HepG2 (cell line): ENCODE data around the gene EVA1A. TPM values are rescaled to one million over a fixed set of nuclear protein-coding genes. Genes with fewer than 3 reads are reported as not detected.

Experiments
- BRCA1 ChIP-seq: sonication (generic); formaldehyde crosslinking; IDR thresholded peaks from 2 replicates; pipeline ENCODE4 v1.4.0; 2020; ENCODE audit warnings: missing genetic modification reagents
- CBFB ChIP-seq: sonication (generic); formaldehyde crosslinking; IDR thresholded peaks from 2 replicates; pipeline ENCODE4 v1.4.0; 2020; ENCODE audit warnings: missing genetic modification reagents
- CHD2 ChIP-seq: IDR thresholded peaks from 2 replicates; pipeline ENCODE4 v1.6.1; 2011; ENCODE audit warnings: low read depth, low read length, improper control_type of control experiment
- DNMT3B ChIP-seq: conservative IDR thresholded peaks from 2 replicates; pipeline ENCODE4 v1.6.1; 2016; ENCODE audit warnings: missing biosample characterization, control low read depth
- GATAD2A ChIP-seq: IDR thresholded peaks from 2 replicates; pipeline ENCODE4 v1.6.1; 2016
- MAZ ChIP-seq, 2 experiments: sonication (generic) in 1 of 2; formaldehyde crosslinking in 1 of 2; IDR thresholded peaks; 2 replicates each; pipeline versions ENCODE4 v1.5.0 to v1.6.1; 2012 to 2020; ENCODE audit warnings: low read depth in 2 of 2, mild to moderate bottlenecking in 2 of 2, borderline replicate concordance in 1 of 2, improper control_type of control experiment in 1 of 2, low read length in 1 of 2, missing genetic modification reagents in 1 of 2, moderate library complexity in 1 of 2
- NPAS2 ChIP-seq: sonication (generic); formaldehyde crosslinking; IDR thresholded peaks from 2 replicates; pipeline ENCODE4 v1.8.0; 2022; ENCODE audit warnings: mild to moderate bottlenecking, missing genetic modification reagents, borderline replicate concordance
- TARDBP ChIP-seq: sonication (generic); formaldehyde crosslinking; IDR thresholded peaks from 2 replicates; pipeline ENCODE4 v1.8.0; 2022; ENCODE audit warnings: mild to moderate bottlenecking, missing genetic modification reagents
- ZIK1 ChIP-seq: sonication (generic); formaldehyde crosslinking; IDR thresholded peaks from 2 replicates; pipeline ENCODE4 v1.5.0; 2020; ENCODE audit warnings: mild to moderate bottlenecking, low read depth, missing genetic modification reagents, borderline replicate concordance
- ZNF251 ChIP-seq: sonication (generic); formaldehyde crosslinking; IDR thresholded peaks from 2 replicates; pipeline ENCODE4 v1.9.0; 2021; ENCODE audit warnings: mild to moderate bottlenecking, missing genetic modification reagents
- ZNF317 ChIP-seq: sonication (generic); formaldehyde crosslinking; IDR thresholded peaks from 2 replicates; pipeline ENCODE4 v1.5.0; 2020; ENCODE audit warnings: mild to moderate bottlenecking, missing genetic modification reagents
- ZNF503 ChIP-seq: sonication (generic); formaldehyde crosslinking; IDR thresholded peaks from 2 replicates; pipeline ENCODE4 v1.4.0; 2020; ENCODE audit warnings: missing genetic modification reagents
- ZNF512B ChIP-seq: sonication (generic); formaldehyde crosslinking; IDR thresholded peaks from 2 replicates; pipeline ENCODE4 v1.5.1; 2020; ENCODE audit warnings: missing genetic modification reagents, mild to moderate bottlenecking, borderline replicate concordance
- ZNF749 ChIP-seq: sonication (generic); formaldehyde crosslinking; IDR thresholded peaks from 2 replicates; pipeline ENCODE4 v1.8.0; 2022; ENCODE audit warnings: mild to moderate bottlenecking, missing genetic modification reagents, moderate library complexity, borderline replicate concordance
- ZNF777 ChIP-seq: sonication (generic); formaldehyde crosslinking; IDR thresholded peaks from 2 replicates; pipeline ENCODE4 v1.4.0; 2020; ENCODE audit warnings: missing genetic modification reagents
- ZNF841 ChIP-seq: sonication (generic); formaldehyde crosslinking; IDR thresholded peaks from 2 replicates; pipeline ENCODE4 v1.8.1; 2023; ENCODE audit warnings: missing genetic modification reagents, borderline replicate concordance
- polyA plus RNA-seq, 8 experiments: library from polyadenylated mRNA; depleted of rRNA in 3 of 8; stranded (reverse) in 7 of 8; unstranded in 1 of 8; fragments of >200 nt; fragmentation: Illumina TruSeq in 4 of 8; extraction: Trizol in 4 of 8; gene quantifications; 2 replicates each; pipeline versions ENCODE4 v1.2.1 to v1.2.3, GENCODE V29; 2011 to 2016; ENCODE audit warnings: low read depth in 4 of 8, missing spikeins in 1 of 8, mixed read lengths in 1 of 8; ENCODE audit not compliant: insufficient read depth in 1 of 8
- total RNA-seq, 5 experiments: library from RNA; depleted of rRNA; stranded (reverse); fragments of >200 nt; fragmentation: Illumina TruSeq; extraction: Trizol; gene quantifications; 2 replicates each; pipeline ENCODE4 v1.2.3, GENCODE V29; 2016; ENCODE audit warnings: low read depth in 1 of 5
- TF ChIP-seq, protein P1 (sequence below): sonication (generic); formaldehyde crosslinking; IDR thresholded peaks from 2 replicates; pipeline ENCODE4 v1.5.0; 2020; ENCODE audit warnings: missing genetic modification reagents
- TF ChIP-seq, protein P2 (sequence below): sonication (generic); formaldehyde crosslinking; IDR thresholded peaks from 2 replicates; pipeline ENCODE4 v1.4.0; 2020; ENCODE audit warnings: missing genetic modification reagents

The EVA1A gene
- total and polyA plus RNA-seq, 2 of the 13 experiments (the other 11 are each of a cell fraction or from before 2014, with no cell fraction given): 57.5 to 57.8 TPM

DNA sequence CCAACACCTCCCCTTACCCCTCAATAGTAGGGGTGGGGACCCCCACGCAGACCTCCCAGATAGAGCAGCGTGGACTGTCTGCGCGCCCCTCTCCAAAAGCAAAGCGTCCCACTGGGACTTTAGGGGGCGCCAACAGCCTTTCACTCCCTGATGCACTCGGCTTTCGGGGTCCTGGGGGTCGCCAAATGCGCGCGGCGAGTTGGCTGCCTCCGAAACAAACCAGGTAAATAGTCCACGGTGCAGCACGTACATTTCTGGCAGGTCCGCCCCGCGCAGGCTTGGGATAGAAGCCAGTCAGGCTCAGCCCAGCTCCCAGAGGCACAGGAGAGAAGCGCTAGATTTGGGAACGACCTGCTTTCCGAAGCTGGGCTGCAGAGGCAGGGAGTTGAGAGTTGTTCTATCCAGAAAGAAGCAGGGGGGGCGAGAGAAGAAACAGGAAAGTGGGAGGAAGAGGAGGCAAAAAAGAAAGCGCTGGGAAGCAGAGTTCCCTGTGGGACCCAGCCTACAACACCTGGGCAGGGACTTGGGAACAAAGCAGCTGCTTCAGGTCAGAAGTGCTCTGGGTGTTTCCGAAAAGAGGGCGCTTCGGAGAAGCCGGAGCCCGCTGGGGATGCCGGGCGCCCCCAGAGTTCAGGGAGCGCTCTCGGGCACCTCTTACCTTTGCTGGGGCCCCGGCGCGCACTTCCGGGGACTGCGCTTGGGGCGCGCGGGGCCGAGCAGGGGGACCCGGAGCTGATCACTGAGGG, 544 bp downstream of the EVA1A start (continued):
- no peak for TF ChIP-seq ZNF503
- TF ChIP-seq CBFB (CRISPR knock-in tag): peak; percentile 16; the same call in 1 of the 2 replicates
- TF ChIP-seq ZNF749 (CRISPR knock-in tag): 0 out of 2 replicates have a peak, but pooled peaks have one; percentile 12
- no peak for TF ChIP-seq ZIK1 (CRISPR knock-in tag)
- peak; percentile 56; the same call in 1 of the 2 replicates for TF ChIP-seq ZNF512B (CRISPR knock-in tag)
- no peak for TF ChIP-seq MAZ (IDR thresholded peaks at IDR 0.05; ENCODE audit: borderline replicate concordance, low read depth, low read length)
- no peak for TF ChIP-seq MAZ (CRISPR knock-in tag; IDR thresholded peaks at IDR 0.05; ENCODE audit: low read depth)
- 0 out of 2 replicates have a peak, but pooled peaks have one; percentile 39 for TF ChIP-seq DNMT3B (CRISPR knock-in tag)
- no peak for TF ChIP-seq CHD2
- TF ChIP-seq GATAD2A: peak; percentile 81
- TF ChIP-seq TARDBP (CRISPR knock-in tag): 0 out of 2 replicates have a peak, but pooled peaks have one; percentile 50
- TF ChIP-seq, protein P1, sequence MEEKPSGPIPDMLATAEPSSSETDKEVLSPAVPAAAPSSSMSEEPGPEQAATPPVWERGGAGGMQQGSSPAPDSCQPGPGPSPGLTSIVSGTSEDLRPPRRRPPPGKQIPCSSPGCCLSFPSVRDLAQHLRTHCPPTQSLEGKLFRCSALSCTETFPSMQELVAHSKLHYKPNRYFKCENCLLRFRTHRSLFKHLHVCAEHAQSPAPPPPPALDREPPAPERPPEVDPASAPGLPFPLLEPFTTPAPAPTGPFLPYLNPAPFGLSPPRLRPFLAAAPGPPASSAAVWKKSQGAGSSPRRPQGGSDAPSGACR (CRISPR knock-in tag): peak; percentile 17; the same call in 1 of the 2 replicates
- no peak for TF ChIP-seq ZNF317 (CRISPR knock-in tag)
- TF ChIP-seq ZNF777 (CRISPR knock-in tag): no peak; the same call in 1 of the 2 replicates
- 0 out of 2 replicates have a peak, but pooled peaks have one; percentile 12 for TF ChIP-seq ZNF841 (CRISPR knock-in tag)
- no peak for TF ChIP-seq ZNF251 (CRISPR knock-in tag)
- TF ChIP-seq, protein P2, sequence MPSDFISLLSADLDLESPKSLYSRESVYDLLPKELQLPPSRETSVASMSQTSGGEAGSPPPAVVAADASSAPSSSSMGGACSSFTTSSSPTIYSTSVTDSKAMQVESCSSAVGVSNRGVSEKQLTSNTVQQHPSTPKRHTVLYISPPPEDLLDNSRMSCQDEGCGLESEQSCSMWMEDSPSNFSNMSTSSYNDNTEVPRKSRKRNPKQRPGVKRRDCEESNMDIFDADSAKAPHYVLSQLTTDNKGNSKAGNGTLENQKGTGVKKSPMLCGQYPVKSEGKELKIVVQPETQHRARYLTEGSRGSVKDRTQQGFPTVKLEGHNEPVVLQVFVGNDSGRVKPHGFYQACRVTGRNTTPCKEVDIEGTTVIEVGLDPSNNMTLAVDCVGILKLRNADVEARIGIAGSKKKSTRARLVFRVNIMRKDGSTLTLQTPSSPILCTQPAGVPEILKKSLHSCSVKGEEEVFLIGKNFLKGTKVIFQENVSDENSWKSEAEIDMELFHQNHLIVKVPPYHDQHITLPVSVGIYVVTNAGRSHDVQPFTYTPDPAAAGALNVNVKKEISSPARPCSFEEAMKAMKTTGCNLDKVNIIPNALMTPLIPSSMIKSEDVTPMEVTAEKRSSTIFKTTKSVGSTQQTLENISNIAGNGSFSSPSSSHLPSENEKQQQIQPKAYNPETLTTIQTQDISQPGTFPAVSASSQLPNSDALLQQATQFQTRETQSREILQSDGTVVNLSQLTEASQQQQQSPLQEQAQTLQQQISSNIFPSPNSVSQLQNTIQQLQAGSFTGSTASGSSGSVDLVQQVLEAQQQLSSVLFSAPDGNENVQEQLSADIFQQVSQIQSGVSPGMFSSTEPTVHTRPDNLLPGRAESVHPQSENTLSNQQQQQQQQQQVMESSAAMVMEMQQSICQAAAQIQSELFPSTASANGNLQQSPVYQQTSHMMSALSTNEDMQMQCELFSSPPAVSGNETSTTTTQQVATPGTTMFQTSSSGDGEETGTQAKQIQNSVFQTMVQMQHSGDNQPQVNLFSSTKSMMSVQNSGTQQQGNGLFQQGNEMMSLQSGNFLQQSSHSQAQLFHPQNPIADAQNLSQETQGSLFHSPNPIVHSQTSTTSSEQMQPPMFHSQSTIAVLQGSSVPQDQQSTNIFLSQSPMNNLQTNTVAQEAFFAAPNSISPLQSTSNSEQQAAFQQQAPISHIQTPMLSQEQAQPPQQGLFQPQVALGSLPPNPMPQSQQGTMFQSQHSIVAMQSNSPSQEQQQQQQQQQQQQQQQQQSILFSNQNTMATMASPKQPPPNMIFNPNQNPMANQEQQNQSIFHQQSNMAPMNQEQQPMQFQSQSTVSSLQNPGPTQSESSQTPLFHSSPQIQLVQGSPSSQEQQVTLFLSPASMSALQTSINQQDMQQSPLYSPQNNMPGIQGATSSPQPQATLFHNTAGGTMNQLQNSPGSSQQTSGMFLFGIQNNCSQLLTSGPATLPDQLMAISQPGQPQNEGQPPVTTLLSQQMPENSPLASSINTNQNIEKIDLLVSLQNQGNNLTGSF (CRISPR knock-in tag): 0 out of 2 replicates have a peak, but pooled peaks have one; percentile 22
- TF ChIP-seq NPAS2: no peak
- TF ChIP-seq BRCA1: no peak
